Measurements from ENCODE around the gene CELF2. TPM values are rescaled to one million over a fixed set of nuclear protein-coding genes. Genes with fewer than 3 reads are reported as not detected.
A peak's percentile ranks its signal among the peaks of the same experiment; 100 is the strongest.

CELF2 gene
- polyA plus RNA-seq, 1 donor from 2014 or later, result 55.5 TPM

DNA sequence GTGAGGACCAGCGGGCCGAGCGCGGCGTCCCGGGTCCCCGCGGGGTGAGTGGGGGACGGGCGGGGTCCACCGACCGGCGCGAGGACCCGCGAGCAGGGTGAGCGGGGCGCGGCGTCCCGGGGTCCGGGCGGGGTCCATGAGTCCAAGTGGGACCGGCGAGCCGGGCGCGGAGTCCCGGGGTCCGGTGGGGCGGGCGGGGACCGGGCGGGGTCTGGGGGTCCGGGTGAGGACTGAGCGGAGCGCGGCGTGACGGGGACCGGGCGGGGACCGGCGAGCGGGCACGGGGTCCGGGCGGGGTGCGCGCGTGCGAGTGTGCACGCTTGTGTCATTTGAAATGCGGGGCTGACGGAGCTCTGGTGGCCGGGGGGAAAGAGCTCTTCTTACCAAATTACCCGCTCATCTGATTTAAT, 765 bp downstream of the CELF2 start:
- Histone ChIP-seq H3K79me2 (replicated peaks; ENCODE audit: insufficient read depth, low read length) (peaks cover 48% of the 10 kb centered on the region), H4K20me1 (ENCODE audit: insufficient read depth) (no peaks in the 10 kb centered on the region), H2AFZ (ENCODE audit: low read depth, low read length) (no peak overlapping the region), H3K36me3 (ENCODE audit: insufficient read depth, low read length) (no peaks in the 10 kb centered on the region), H3K27ac (ENCODE audit: low read length) (peak overlapping the region; percentile 42), H3K4me3 (ENCODE audit: low read length) (peak overlapping the region; percentile 71), H3F3A (ENCODE audit: insufficient read depth, low read length, poor library complexity, severe bottlenecking) (no peaks in the 10 kb centered on the region), H3K9ac (ENCODE audit: low read length) (peak overlapping the region; percentile 74), H3K4me2 (ENCODE audit: low read length) (peak overlapping the region; percentile 96), H3K9me2 (ENCODE audit: insufficient read depth, low read length) (no peaks in the 10 kb centered on the region), H3K27me3 (ENCODE audit: insufficient read depth, low read depth, low read length) (no peaks in the 10 kb centered on the region), H3K9me3 (ENCODE audit: low read length) (no peaks in the 10 kb centered on the region)
- TF ChIP-seq POLR2AphosphoS5 (IDR thresholded peaks at IDR 0.05), result peak; percentile 18
- TF ChIP-seq, protein P1, sequence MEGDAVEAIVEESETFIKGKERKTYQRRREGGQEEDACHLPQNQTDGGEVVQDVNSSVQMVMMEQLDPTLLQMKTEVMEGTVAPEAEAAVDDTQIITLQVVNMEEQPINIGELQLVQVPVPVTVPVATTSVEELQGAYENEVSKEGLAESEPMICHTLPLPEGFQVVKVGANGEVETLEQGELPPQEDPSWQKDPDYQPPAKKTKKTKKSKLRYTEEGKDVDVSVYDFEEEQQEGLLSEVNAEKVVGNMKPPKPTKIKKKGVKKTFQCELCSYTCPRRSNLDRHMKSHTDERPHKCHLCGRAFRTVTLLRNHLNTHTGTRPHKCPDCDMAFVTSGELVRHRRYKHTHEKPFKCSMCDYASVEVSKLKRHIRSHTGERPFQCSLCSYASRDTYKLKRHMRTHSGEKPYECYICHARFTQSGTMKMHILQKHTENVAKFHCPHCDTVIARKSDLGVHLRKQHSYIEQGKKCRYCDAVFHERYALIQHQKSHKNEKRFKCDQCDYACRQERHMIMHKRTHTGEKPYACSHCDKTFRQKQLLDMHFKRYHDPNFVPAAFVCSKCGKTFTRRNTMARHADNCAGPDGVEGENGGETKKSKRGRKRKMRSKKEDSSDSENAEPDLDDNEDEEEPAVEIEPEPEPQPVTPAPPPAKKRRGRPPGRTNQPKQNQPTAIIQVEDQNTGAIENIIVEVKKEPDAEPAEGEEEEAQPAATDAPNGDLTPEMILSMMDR (IDR thresholded peaks at IDR 0.05; ENCODE audit: poor library complexity, severe bottlenecking), result no peak
- TF ChIP-seq MXI1 (conservative IDR thresholded peaks at IDR 0.05; ENCODE audit: poor library complexity, severe bottlenecking), result no peak
- no peak for TF ChIP-seq SMC3 (conservative IDR thresholded peaks at IDR 0.05; ENCODE audit: poor library complexity)

DNA sequence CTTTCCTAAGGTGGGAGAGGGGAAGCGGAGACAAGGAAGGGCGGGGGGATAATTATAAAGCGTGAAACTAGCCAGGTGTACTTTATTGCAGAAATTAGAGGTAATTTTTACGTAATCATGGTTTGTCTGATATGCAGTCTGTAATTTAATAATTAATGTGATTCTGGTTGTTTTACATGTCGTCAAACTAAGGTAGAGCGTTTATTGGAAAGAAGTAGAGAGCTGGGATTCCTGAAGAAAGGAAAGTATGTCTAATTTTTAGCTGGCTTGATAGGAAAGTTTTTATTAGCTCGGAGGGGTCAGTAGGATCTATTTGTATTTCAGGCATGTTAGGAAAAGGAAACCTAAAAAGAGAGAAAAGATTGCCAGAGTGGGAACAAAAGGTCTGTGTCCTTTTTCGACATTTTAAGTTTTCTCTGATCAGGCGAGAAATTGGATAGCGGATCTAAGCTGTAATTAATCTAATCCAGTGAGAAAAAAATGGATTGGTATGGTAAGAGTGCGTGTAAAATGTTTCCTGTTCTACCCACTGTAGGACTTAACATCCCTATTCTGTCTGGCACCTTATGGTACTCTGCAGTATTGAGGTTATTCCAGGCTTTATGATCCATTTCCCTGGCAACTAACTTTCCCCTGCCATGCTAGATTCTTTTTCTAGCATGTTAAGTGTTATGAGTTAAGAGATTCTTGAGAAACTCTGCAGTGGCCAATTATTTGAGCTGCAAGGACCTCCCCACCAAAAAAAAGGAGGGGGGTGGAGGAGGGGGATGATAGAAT, 1.4 kb downstream of the CELF2 start:
- Histone ChIP-seq H3K9ac (ENCODE audit: low read length) (peak overlapping the region; percentile 74), H4K20me1 (ENCODE audit: insufficient read depth) (no peaks in the 10 kb centered on the region), H3K9me3 (ENCODE audit: low read length) (no peaks in the 10 kb centered on the region), H3K79me2 (replicated peaks; ENCODE audit: insufficient read depth, low read length) (peaks cover 54% of the 10 kb centered on the region), H3K9me2 (ENCODE audit: insufficient read depth, low read length) (no peaks in the 10 kb centered on the region), H3K4me3 (ENCODE audit: low read length) (peak overlapping the region; percentile 71), H2AFZ (ENCODE audit: low read depth, low read length) (no peak overlapping the region), H3K36me3 (ENCODE audit: insufficient read depth, low read length) (no peaks in the 10 kb centered on the region), H3K27me3 (ENCODE audit: insufficient read depth, low read depth, low read length) (no peaks in the 10 kb centered on the region), H3F3A (ENCODE audit: insufficient read depth, low read length, poor library complexity, severe bottlenecking) (no peaks in the 10 kb centered on the region), H3K27ac (ENCODE audit: low read length) (peak overlapping the region; percentile 42), H3K4me2 (ENCODE audit: low read length) (peak overlapping the region; percentile 96)
- TF ChIP-seq MXI1 (conservative IDR thresholded peaks at IDR 0.05; ENCODE audit: poor library complexity, severe bottlenecking) (peak; percentile 16), RAD21 (conservative IDR thresholded peaks at IDR 0.05) (peak; percentile 19), EZH2 (IDR thresholded peaks at IDR 0.05; ENCODE audit: borderline replicate concordance, insufficient read depth, low read length, poor library complexity, severe bottlenecking) (no peak), SMC3 (conservative IDR thresholded peaks at IDR 0.05; ENCODE audit: poor library complexity) (no peak)

DNA sequence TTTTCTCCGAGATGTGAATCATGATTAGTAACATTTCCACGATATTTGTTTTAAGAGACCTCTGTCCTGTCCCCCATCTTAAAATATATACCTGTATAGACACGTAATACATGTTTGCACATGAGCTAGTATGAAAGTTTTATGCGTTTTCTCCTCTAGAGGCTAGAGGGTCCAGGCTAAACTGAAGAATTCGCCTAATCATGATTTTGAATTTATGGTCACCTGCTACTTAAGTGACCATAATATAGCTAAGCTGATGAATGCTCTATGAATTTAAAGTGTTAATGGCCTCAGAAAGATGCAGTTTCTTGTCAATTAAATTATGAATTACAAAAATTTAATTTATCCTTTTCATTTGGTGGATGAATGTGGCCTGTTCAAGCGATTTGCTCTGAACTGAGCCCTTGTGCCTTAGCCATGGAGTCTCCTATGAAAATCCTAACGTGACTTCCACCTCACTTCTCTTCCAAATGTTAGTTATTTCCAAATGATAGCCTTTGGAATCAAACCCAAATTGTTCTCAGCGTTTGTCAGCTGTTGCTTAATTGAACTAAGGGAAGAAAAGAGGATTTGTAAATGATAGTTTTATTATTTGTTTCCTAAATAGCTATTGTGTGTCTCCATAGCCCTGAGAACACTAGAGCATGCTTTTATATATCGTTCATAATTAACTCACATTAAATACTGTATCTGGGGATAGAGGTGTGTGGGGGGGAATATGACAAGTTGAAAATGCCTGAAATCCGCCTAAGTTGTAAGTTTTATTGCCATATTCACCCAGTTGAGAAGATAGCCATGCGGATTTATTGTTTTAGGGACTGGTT, 2.3 kb downstream of the CELF2 start:
- no peaks in the 10 kb centered on the region for H3K9me3 ChIP-seq (ENCODE audit: low read length)
- H3F3A ChIP-seq (ENCODE audit: insufficient read depth, low read length, poor library complexity, severe bottlenecking), result no peaks in the 10 kb centered on the region
- H3K79me2 ChIP-seq (replicated peaks; ENCODE audit: insufficient read depth, low read length), result peaks cover 61% of the 10 kb centered on the region
- H3K27ac ChIP-seq (ENCODE audit: low read length), result no peak overlapping the region
- TF ChIP-seq TAF1 (IDR thresholded peaks at IDR 0.05; ENCODE audit: low read depth) (no peak), POLR2AphosphoS5 (IDR thresholded peaks at IDR 0.05) (no peak), MXI1 (conservative IDR thresholded peaks at IDR 0.05; ENCODE audit: poor library complexity, severe bottlenecking) (no peak), EZH2 (IDR thresholded peaks at IDR 0.05; ENCODE audit: borderline replicate concordance, insufficient read depth, low read length, poor library complexity, severe bottlenecking) (no peak), RAD21 (conservative IDR thresholded peaks at IDR 0.05) (no peak)
- H4K20me1 ChIP-seq (ENCODE audit: insufficient read depth), result no peaks in the 10 kb centered on the region
- peak overlapping the region; percentile 96 for H3K4me2 ChIP-seq (ENCODE audit: low read length)
- no peaks in the 10 kb centered on the region for H3K36me3 ChIP-seq (ENCODE audit: insufficient read depth, low read length)
- H2AFZ ChIP-seq (ENCODE audit: low read depth, low read length), result no peak overlapping the region
- H3K4me3 ChIP-seq (ENCODE audit: low read length), result peak overlapping the region; percentile 71
- H3K27me3 ChIP-seq (ENCODE audit: insufficient read depth, low read depth, low read length), result no peaks in the 10 kb centered on the region
- H3K9ac ChIP-seq (ENCODE audit: low read length), result peak overlapping the region; percentile 74
- no peaks in the 10 kb centered on the region for H3K9me2 ChIP-seq (ENCODE audit: insufficient read depth, low read length)
